NCI-H1930 (cell line): ENCODE data around the gene RLN3.

Source experiments
- DNase-seq, 2 experiments: peaks; one replicate each; lab custom pipeline; 2025; lab: John Stamatoyannopoulos, UW

The RLN3 gene

DNA sequence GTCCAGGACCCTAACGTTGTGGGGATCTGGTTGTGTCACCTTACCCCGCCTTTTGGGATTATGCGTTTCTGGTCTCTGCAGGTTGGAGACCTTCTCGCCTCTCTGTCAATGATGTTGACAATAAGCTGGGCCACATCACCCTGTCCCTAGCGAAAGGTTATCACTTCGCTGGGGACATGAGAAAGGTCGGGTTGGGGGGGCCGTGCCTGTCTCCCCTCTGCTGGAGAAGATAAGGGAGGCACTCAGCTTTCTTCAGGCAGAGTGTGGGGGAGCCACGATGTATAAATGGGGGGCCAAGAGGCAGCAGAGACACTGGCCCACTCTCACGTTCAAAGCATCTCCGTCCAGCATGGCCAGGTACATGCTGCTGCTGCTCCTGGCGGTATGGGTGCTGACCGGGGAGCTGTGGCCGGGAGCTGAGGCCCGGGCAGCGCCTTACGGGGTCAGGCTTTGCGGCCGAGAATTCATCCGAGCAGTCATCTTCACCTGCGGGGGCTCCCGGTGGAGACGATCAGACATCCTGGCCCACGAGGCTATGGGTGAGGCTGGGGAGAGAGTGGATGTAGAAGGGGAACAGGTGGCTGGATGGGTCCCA is at the start of gene RLN3:
RLN3 (plus strand) TSS at position 293 of the 595 bp plus-strand sequence; CDS start at position 350, 57 bp downstream.
- no peak for DNase-seq

GRCh38 chr19:13978351-13979243 is 49.4 kb upstream of the RLN3 start:
- DNase-seq = peak; percentile 30 to 62

GRCh38 chr19:13979244-13979615 is 48.7 kb upstream of the RLN3 start:
- no peak for DNase-seq

DNA sequence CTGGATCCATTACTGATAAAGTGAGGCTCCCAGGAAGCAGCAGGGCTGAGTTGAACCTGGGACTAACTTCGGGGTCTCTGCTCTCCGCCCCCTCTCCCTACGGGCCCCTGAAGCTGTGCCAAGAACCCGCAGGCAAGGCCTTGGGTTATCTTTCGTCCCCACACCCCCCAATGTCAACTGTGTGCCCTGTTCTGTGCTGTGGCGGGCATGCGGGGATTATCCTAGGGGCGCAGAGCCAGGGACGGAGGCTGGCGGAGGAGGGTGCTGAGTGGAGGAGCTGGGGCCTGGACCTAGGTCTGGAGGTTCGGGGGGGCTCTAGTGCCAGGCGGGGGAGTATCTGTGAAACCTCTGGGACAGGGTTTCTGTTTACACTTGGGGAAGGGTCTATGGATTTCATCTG is 48.3 kb upstream of the RLN3 start:
- DNase-seq = no peak

DNA sequence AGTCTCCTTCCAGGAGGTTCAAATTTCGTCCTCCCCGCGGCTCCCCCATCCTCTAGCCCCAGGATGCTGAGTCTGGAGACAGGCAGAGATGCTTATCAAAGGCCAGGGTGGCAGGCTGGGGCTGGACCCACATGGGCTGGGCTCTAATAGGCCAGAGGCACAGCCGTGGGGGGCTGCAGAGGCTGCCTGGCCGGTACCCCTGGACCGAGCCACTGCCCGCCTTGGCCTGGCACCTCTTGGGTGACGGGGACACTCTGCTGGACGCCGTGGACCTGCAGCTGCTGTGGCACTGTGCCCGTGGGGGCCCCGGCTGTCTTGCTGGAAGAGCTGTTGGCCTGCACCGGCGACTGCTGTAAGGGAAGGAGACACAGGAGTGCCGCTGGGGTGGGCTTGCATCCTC is 47.6 kb upstream of the RLN3 start:
- DNase-seq = no peak

- DNase-seq = no peak
These were observed 46.9 kb upstream of the RLN3 start for GRCh38 chr19:13981021-13981420.

- no peak for DNase-seq
These were observed 46.5 kb upstream of the RLN3 start for GRCh38 chr19:13981467-13981866.

DNA sequence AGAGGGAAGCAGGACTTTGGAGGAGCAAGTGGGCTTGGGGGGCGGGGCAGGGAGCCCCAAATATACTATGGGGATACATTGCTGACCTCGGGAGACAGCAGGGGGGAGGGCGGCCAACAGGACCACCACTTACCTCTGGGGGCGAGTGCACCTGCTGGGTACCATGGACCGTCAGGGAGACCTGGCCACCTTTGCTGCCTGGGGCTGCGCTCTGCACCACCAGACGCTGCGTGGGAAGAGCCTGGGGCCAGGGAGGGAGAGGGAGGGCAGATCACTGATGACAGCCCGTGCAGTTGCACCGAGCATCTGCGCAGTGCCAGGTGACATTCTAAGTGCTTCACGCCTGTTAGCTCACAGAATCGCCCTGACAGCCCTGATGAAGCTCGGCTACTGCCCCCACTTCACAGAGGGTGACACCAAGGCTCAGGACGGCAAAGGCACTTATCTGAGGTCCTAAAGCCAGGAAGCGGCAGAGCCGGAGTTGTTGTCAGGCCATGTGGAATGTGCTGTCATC is 45.9 kb upstream of the RLN3 start:
- DNase-seq = no peak

- DNase-seq = no peak
These were observed 45.2 kb upstream of the RLN3 start for GRCh38 chr19:13982773-13983172.

DNA sequence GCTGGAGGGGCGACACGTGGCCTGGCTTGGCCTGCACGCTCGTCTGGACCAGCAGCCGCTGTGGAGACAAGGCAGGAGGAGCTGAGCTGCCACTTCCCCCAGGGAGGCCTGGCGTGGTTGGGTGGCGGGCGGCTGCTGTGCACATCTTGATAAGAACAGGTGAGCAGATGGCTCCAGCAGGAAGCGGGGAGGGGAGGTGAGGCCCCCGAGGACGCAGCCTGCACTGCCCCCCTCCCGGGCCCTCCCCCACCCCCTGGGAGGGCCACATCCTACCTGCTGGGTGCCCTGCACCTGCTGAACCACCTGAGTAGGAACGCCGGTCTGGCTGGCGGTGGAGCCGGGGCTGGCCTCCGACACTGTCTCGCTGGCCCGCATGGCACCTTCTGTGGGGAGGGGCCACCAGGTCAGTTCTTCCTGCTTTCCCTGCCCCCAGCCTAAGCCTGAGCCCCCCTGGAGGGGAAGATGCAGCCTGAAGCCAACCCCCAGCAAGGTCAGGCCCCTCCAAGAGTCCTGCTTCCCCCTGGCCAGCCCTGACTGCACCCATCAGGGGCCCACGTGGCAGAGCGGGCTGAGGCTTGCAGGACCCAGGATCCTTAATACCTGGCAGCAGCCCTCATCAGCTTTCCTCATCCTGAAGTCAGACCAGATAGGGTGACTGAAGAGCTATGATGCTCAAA is 44.6 kb upstream of the RLN3 start:
- DNase-seq = no peak

DNA sequence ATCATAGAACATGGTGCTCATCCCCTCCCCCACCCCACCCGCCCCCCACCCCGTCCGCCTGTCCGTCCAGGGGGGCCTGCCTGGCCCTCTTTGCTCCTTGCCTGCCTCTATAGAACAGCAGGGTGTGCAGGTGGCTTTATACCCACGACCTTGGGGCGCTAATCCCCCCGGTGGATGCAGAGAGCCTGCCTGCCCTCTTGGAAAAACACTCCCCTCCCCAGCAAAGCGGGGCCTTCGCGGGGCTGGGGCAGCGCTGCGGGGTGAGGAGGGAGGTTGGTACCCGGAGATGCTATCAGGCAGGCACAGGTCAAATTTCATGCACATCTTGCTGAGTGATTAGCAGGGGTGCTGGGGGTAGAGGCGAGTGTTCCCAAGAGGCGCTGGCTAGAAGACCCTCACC is 43.8 kb upstream of the RLN3 start:
- no peak for DNase-seq

- no peak for DNase-seq
These were observed 42.8 kb upstream of the RLN3 start for GRCh38 chr19:13984875-13985741.

GRCh38 chr19:13985771-13986347 is 42.1 kb upstream of the RLN3 start:
- no peak for DNase-seq

GRCh38 chr19:13986348-13986904 is 41.5 kb upstream of the RLN3 start:
- DNase-seq = no peak

DNA sequence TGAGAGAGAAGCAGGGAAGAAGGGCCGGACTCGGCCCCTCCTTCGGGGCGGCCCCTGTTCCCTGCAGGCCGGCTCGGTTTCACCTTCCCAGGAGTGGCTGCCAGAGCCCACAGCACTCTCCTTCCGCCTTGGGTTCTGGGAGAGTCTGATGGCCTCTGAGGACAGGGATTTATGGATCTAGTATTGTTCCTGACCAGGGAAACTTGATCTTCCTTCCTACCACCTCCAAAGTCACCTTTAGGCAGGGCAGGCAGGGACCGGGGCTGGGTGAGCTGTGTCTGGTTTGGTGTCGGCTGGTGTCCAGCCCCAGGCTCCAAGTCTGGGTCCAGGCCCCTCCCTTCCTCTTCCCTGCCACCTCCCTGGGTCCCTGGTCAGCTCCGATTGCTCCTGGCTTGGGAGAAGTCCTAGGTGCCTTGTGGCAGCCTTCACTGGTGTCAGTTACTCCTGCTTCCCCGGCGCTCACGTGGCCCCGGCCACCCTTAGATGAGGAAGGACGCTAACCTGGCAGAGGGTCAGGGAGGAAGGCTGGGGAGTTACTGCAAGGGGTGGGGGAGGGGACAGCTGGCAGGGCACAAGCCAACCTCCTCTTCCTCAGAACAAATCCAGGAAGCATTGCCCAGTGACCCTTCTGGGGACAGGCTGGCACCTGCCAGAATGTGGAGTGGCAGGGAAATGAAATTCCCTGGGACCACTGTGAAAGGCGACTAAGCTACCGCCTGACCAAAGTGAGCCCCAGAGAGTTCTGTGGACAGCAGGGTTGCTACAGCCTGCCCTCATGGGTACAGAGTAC is 40.7 kb upstream of the RLN3 start:
- no peak for DNase-seq

DNA sequence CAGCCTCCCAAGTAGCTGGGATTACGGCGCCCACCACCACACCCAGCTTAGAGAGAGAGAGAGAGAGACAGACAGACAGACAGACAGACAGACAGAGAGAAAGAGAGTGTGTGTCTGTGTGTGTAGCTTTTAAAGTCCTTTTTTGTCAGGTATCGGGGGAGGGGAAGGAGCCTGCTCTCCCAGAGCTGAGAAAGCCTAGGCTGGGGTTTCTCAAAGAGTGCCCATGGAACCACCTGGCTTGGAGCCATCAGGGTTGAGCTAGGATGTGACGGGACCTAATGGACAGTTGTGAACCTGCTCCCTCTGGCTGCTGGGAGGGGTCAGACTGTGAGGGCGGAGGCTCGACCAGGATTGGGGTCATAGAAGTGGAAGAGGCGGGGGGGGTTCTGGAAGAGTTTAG is 38.5 kb upstream of the RLN3 start:
- DNase-seq = no peak

DNA sequence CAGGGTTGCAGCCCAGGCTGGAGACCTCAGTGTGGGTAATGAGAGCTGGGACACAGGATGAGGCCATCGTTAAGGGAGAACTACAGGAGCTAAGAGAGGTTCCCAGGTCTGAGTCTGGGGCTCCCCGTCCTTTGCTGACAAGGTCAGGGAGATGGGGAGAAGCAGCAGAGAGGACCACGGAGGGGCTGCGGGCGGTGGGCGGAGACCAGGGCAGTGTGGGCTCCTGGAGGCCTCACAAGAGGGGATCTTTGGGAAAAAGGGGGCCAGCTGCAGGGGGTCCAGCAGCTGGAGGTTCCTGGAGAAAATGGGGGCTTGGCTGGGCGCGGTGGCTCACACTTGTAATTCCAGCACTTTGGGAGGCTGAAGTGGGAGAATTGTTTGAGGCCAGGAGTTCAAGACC is 37.9 kb upstream of the RLN3 start:
- no peak for DNase-seq

DNA sequence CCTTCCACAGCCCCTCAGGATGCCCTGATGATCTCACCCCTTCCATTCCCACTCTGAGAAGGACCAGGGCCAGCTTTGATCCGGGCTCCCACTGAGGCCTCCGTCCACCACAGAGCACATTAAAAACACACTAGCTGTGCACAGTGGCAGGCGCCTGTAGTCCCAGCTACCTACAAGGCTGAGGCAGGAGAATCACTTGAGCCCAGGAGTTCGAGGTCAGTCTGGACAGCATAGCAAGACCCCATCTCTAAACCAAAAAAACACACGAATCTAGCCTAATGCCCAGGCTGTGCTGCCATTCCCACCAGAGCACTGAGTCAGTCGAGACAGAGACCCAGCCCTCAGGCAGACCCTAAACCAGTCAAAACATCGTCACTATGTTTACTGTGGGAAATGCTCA is 35.9 kb upstream of the RLN3 start:
- no peak for DNase-seq

DNA sequence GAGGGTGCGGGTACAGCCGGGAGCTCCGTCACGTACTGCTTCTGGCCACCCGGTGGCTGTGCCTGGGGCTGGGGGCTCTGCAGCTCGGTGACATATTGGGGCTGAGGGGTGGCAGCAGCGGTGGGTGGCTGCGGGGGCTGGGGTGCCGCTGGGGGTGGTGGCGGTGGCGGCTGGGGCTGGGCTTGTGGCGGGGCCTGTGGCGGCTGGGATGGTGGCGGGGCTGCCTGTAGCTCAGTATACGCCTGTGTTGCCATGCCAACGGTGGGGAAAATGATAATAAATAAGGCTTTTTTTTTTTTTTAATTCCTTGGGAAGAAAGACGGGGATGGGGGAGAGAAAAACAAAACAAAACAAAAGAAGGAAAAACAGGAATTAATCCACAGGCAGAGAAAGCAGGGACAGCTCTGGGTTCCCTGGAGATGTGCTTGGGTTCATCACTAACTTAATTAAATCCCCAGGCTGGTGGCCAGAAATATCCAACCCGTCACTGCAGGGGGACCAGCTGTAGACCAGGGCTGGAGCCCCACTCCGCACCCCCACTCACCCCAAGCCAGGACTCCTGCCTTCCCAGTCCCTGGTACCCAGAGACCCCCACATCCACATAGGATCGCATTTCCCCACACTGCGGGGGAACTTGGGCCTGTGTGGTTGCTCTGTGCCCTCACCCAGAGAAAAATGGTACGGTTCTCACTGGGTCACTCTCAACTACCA is 34.2 kb upstream of the RLN3 start:
- no peak for DNase-seq
